ENCODE results near the gene KCNC4.

GRCh38 chr1:110228869-110229268, 18.8 kb downstream of the KCNC4 start:
- TF ChIP-seq, protein P1, sequence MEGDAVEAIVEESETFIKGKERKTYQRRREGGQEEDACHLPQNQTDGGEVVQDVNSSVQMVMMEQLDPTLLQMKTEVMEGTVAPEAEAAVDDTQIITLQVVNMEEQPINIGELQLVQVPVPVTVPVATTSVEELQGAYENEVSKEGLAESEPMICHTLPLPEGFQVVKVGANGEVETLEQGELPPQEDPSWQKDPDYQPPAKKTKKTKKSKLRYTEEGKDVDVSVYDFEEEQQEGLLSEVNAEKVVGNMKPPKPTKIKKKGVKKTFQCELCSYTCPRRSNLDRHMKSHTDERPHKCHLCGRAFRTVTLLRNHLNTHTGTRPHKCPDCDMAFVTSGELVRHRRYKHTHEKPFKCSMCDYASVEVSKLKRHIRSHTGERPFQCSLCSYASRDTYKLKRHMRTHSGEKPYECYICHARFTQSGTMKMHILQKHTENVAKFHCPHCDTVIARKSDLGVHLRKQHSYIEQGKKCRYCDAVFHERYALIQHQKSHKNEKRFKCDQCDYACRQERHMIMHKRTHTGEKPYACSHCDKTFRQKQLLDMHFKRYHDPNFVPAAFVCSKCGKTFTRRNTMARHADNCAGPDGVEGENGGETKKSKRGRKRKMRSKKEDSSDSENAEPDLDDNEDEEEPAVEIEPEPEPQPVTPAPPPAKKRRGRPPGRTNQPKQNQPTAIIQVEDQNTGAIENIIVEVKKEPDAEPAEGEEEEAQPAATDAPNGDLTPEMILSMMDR (conservative IDR thresholded peaks at IDR 0.05; ENCODE audit: low read length), result no peak
- TF ChIP-seq EZH2phosphoT487 (IDR thresholded peaks at IDR 0.05; ENCODE audit: borderline replicate concordance, low read depth, low read length), result no peak
